GM21723 (cell line): ENCODE results near the gene EIF4G3.
"Not testable (repeated sequence)": the region's sequence is repeated elsewhere in the genome, so short reads cannot be mapped to it uniquely, and the experiment has no call there.

ENCODE experiments used
- ATAC-seq: cut with Tn5 transposase; IDR thresholded peaks from one replicate; pipeline ENCODE4 v1.9.1; 2021; ENCODE audit warnings: mild to moderate bottlenecking, moderate library complexity; ENCODE audit not compliant: unreplicated experiment

Gene EIF4G3

DNA sequence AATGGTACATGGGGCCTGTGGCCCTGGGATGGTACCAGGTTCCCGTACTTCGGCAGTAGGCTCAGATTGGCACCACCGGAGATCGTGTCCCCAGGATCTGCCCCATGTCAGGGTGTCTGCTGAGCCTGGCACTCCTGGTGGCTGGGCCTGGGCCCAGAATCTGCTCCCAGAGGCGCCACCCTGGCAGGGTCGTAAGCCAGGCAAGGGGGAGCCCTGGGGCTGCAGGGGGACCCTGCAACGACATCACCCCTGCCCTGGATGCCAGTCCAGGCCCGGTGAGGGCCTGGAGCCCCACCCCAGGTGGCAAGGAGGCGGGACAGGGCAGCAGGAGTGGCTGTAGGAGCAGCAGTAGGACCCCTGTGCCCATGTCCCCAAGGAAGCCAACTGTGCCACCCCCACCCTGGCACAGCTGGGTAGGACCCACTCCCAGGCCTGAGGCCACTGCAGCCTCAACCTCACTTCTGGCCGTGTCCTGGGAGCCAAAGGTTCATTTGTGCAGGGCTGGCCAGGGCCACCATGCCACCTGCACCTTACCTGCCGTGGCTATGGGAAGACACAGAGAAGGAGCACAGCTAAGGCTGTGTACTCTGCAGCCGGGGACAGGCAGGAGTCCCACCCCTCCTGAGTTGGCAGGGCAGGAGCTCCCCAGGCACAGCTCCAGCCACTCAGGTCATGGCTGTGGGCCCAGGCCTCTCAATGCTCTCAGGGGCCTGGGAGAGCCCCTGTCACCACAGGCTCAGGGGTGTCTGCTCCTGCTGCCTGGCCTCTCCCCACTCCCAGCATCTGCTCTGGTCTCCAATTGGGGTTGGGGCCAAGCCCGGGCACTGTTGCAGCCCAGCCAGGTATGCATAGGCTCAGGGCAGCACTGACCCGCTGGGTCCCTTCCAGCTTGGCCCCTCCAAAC, 141.7 kb downstream of the EIF4G3 start:
- no peak for ATAC-seq

DNA sequence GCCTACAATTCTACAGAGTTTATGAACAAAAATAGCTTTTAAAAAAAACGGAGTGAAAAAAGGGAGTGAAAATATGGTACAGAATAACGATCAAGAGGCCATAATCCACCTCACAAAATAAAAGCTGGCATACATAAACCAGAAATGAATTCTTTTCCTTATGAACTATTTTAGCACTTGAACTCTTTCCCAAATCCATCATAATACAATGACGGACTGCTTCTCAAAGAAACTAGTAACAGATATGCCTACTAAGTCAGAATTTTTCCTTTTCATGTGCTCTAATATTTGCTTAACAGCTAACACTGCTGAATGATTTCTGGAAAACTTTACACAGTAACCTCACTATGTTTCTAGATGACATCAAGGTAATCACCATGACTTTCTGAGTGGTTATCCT, 144.0 kb downstream of the EIF4G3 start:
- no peak for ATAC-seq

DNA sequence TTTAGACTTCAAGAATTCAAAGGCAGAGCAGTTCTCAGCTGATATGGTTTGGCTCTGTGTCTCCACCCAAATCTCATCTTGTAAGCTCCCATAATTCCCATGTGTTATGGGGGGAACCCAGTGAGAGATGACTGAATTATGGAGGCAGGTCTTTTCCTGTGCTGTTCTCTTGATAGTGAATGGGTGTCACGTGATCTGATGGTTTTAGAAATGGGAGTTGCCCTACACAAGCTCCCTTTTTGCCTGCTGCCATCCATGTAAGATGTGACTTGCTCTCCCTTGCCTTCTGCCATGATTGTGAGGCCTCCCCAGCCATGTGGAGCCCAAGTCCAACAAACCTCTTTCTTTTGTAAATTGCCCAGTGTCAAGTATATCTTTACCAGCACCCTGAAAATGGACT, 146.5 kb downstream of the EIF4G3 start:
- ATAC-seq: no peak

DNA sequence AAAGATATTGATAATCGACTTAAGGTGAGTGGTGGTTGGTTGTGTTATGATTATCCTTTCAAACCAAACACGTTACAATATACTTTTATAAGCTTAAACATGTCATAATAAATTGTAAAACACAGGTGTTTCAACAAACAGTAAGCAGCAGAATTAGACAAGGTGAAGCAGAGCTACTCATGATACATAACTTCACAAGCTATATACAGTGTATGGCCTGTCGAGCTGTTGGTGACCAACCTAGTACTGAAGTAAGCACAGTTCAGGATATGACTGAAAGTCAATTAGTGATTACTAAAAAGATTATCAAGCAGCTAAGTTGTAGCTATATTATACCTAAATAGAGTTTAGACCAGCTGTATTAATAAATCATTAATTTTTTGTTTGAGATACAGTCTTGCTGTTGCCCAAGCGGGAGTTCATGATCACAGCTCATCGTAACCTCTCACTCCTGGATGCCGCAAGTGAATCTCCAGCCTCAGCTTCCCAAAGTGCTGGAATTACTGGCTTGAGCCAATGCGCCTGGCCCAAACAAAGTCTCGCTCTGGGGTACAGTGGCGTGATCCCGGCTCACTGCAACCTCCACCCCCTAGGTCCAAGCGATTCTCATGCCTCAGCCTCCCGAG, 148.1 kb downstream of the EIF4G3 start:
- ATAC-seq: no peak

DNA sequence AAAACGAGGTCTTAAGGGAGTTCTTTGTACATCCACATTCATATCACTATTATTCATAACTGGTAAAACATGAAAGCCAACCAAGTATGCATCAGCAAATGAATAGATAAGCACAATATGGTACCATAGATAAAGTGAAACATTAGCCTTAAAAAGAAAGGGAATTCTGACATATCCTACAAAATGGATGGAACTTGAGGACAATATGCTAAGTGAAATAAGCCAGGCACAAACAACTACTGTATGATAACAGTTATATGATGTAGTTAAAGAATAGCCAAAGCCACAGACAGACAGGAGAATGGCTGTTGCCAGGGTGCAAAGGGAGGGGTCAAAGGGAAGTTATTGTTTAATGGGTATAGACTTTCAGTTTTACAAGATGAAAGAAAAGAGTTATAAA, 148.9 kb downstream of the EIF4G3 start:
- no peak for ATAC-seq

DNA sequence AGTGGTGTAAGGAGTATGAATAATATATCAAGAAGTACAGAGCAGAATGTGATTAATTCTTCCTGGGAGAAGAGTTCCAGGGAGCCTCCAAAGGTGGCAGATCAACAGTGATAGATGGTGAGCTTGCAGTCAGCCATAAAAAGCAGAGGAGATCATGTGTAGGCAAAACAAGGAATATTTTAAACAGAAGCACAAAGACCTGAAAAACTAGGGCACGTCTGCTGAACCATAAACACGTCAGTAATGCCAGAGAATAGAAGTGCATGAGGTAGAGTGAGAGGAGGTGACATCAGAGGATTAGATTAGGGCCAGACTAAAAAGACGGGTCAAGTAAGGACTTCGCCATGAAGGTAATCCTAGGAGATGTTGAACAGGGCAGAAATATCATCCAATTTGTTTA, 151.8 kb downstream of the EIF4G3 start:
- ATAC-seq: no peak

DNA sequence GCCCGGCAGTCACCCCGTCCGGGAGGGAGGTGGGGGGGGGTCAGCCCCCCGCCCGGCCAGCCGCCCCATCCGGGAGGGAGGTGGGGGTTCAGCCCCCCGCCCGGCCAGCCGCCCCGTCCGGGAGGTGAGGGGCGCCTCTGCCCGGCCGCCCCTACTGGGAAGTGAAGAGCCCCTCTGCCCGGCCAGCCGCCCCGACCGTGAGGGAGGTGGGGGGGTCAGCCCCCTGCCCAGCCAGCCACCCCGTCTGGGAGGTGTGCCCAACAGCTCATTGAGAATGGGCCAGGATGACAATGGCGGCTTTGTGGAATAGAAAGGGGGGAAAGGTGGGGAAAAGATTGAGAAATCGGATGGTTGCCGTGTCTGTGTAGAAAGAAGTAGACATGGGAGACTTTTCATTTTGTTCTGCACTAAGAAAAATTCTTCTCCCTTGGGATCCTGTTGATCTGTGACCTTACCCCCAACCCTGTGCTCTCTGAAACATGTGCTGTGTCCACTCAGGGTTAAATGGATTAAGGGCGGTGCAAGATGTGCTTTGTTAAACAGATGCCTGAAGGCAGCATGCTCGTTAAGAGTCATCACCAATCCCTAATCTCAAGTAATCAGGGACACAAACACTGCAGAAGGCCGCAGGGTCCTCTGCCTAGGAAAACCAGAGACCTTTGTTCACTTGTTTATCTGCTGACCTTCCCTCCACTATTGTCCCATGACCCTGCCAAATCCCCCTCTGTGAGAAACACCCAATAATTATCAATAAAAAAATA, 152.4 kb downstream of the EIF4G3 start:
- ATAC-seq: not testable (repeated sequence)

DNA sequence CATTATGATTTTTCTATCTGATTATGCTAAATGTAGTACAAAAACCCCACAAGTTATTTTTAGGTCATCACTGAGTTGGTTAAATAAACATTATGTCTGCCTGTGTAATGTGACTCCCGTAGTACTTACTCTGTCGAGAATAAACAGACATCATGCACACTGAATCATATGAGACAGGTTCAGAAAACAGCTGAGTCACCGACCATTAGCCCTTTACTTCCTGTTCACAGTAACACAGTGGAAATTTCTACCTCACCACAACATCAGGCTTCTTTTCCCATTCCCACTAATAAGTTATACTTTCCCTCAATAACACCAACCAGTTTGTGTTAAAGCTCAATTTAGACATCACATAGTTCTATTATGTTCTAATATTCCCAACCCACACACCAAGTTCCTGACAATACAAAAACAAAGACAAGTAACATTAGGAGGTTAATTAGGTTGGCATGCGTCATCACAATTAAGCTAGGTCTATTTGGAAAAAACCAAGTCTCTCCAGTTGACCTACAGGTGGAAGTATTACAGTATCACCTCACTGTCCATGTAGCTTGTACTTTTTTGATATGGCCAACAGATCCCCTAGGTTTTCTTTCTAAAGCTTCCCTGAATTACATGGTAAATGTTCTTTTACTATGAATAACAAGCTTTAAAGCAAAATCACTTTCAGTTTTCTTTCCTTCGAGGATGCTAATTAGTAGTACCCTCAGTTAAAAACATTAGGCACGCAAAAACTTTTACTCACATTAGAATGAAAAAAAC, 154.2 kb downstream of the EIF4G3 start:
- ATAC-seq: peak; percentile 81

DNA sequence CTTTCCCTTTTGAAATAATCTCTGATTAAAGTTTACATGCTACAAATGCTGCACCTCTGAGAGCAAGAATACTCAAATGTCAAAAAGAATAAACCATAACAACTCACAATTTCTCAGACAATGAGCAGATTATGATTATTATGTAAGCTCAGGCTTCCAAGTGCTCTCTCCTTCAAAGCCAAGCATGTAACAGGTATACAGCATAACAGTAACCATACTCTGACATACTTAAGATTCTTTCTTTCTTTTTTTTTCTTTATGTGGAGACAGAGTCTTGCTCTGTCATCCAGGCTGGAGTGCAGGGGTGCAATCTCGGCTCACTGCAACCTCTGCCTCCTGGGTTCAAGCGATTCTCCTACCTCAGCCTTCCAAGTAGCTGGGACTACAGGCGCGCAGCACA, 155.4 kb downstream of the EIF4G3 start:
- ATAC-seq: no peak

DNA sequence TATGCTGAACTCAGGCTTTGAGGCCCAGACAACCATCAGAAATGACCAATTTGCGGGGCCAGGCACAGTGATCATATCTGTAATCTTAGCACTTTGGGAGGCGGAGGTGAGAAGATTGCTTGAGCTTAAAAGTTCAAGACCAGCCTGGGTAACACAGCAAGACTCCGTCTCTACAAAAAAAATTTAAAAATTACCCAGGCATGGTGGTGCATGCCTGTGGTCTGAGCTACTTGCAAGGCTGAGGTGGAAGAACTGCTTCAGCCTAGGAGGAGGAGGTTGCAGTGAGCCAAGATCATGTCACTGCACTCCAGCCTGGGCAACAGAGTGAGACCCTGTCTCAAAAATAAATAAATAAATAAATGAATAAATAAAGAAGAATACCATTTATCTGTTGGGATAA, 156.5 kb downstream of the EIF4G3 start:
- no peak for ATAC-seq

DNA sequence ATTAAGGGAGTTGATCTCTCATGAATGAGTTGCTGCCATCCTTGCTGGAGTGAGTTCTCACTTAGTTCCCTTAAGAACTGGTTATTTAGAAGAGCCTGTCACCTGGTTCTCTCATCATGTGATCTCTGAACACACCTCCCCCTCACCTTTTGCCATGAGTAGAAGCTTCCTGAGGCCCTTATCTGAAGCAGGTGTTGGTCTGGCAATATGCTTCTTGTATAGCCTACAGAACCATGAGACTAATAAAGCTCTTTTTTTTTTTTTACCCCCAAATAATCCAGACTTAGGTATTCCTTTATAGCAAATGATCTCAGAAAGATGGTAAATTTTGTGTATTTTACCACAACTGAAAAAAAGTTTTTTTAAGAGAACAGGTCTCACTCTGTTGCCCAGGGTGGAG, 158.0 kb downstream of the EIF4G3 start:
- ATAC-seq: no peak

DNA sequence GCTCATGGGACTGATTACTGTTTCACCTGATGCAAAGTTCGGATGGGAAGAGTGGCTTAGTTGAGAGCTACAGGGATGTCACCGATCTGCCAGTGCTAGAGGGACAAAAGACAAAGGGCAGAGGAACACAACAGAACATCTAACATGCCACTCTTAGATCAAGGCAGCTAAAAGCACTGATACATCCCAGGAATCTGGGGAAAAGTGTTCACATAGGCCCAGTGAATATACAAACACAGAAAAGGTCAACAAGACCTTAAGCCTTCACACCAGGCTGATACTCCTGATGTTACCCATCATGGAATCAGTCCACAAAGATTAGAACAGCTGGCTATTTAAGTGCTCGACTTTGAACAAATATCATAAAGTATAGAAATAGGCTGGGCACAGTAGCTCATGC, 163.2 kb downstream of the EIF4G3 start:
- ATAC-seq: no peak

DNA sequence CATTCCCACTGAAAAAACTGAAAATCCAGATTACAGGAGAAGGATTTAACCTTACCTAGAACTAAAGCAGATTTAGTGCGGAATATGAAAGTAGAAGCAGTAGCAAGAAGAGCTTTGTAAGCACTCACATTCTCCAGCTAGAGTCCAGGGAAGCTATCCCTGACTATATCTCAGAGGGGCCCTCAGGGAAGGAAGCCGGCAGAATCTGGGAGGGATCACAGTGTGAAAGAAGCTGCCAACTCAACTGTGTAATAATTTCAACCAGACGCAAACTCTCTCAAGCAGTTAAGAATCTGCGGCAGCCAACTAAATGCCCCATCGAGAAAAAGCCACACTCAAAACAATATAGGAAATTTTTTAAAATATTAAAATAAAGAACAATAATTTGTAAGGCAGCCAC, 163.8 kb downstream of the EIF4G3 start:
- ATAC-seq: no peak

DNA sequence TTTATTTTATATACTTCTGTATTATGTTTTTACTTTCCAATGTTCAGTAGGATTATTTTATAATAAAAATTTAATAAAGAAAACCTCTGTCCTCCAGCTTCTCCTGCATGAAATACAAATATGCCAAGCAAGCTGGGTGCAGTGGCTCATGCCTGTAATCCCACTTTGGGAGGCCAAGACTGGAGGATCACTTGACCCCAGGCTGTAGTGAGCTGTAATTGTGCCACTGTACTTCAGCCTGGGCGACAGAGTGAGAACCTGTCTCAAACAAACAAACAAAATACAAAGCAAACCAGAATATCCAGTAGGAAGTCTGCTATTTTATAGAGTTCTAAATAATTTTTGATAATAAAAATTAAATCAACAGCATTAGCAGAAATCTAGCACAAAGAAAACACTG, 168.8 kb downstream of the EIF4G3 start:
- no peak for ATAC-seq

DNA sequence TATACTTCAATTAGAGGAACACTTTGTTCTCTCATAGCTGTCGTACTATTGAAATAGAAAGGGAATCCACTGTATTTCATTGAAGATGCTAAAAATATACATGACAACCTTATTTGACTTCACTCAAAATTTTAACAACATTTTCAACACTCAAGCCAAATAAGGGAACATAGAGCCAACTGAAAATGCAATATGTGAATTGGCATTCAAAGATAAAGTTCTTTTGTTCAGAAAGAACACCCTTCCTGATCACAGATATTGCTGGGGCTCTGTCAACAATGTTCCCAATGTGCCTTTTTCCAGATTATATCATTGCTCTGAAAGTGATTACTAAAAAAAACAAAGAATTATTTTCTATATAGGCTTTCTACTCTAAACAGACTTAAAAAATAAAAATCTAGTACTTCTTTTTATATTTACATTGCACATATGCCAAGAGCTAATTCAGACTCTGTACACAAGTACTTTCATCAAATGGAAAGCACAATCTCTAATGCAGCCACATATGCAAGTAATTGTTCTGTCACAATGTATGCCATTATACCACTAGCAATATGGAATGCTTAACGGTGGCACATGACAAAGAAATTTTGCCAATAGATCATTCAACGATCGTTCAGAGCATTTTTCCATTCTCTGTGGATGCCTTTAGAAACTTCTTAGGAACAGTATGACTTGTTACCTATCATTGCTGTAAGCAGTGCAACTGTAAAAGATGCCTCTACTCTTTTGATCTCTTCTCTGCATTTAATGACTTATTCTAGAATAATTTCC, 171.0 kb downstream of the EIF4G3 start:
- no peak for ATAC-seq

DNA sequence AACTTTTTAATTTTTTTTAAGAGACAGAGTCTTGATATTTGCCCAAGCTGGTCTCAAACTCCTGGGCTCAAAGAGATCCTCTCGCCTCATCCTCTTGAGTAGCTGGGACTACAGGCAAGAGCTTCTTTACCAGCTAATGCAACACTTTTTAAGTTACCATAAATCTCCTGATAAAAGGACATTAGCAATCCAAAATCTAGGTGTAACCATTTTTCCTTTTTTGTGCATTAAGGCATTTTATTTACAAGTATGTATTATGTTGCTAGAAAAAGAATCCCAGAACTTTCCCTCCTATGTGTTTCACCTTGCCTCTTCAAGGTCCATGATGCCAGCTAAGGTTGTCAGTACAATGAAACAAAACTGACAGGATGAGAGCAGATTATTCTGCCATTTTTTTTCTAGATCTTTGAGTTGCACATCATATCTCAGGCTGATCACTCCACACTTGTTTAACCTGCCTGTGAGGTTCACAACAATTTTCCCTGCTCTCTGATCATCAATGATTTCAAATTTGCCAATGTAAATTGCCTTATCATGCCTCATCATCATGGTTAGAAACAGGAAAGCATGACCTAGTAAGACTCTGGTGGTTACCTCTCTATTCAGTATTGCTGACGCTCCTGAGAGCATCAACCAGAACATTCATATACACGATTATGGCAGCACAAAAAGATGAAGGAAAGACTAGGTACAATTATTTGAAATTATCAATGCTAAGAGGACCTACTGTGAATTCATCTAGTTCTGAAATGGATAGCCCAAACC, 173.2 kb downstream of the EIF4G3 start:
- no peak for ATAC-seq

DNA sequence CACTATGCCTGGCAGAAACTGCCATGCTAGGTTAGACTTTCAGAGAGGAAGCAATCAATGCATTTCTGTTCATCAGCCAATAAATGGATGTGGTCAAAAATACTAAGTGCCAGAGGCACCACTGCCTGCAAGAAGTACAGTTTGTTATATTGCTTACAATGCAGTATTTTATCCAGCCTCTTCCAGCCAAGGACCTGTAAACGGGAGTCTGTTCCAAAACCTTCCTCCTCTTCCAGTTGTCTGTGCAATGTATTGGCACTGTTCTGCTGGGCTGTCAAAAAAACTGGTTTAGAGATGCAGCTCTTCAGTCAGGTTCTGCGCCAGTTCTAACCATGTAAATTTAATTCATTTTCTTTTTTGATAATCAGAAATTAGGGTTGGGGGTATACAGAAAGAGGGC, 175.7 kb downstream of the EIF4G3 start:
- ATAC-seq: no peak

DNA sequence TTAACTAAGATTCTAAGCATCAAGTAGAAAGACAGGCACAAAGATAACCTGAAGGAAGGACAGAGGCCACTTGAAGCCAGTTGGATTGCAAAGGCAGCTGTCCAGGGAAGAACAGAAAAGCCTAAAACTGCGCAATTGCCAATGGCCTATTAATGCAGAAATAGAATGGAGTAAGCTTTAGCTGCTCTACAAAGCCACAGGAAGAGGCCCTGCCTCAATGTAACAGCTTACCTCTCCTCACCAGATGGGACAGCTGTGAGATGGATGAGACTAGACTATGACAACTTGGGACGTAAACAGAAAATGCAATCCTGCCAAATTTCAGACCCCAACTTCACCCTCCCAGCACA, 176.5 kb downstream of the EIF4G3 start:
- ATAC-seq: no peak

DNA sequence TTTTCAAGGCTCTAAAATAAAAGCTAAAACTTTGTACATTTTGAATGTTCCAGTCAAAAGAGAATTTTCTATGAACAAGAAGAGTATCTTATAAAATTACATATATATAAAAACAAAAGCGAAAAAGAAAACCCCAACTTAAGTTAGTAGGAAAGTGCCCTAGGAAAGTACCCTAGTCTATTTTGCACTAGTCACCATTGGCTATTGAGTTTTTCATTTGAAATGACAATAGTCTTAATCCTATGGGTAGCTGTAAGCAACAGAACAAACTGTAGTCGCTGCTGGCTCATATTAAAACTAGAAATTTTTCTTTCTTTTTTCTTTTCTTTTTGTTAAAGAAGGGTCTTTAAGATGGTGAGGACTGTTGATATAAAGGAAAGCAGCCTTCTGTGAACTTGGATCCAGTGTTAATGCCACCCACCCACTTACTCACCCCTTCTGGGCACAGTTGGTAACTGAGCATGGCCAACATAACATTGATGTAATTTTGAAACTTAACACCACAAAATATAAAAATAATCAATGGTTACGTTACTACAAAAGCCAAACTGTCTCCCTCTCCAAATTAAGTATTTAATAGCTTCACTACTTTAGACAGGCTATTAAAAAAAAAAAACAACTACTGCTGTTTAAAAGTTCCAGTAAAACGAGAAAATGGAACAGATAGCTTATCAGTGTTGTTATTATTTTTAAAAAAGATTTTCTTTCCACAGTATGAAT, 177.0 kb downstream of the EIF4G3 start:
- no peak for ATAC-seq
